CD4-positive, alpha-beta T cell (primary cell): ENCODE data around the gene STX4. TPM values are rescaled to one million over a fixed set of nuclear protein-coding genes. Genes with fewer than 3 reads are reported as not detected.

Source experiments
- ATAC-seq: fragments of 200-7000 bp; cut with Tn5 transposase; one replicate; pipeline ENCODE4 v1.10.0; 2022; ENCODE audit warnings: mild to moderate bottlenecking; ENCODE audit not compliant: poor library complexity
- CTCF ChIA-PET: fragments of 350-600 bp; sonication (Branson Sonifier 250); formaldehyde crosslinking; loops from one replicate; lab custom pipeline; 2021; ENCODE audit warnings: antibody characterized with exemption, inconsistent platforms; lab: Charles Lee
- POLR2A ChIA-PET: fragments of 350-600 bp; sonication (Branson Sonifier 250); formaldehyde crosslinking; loops from one replicate; lab custom pipeline; 2021; ENCODE audit warnings: antibody characterized with exemption, inconsistent platforms; lab: Charles Lee
- DNase-seq, 14 experiments: peaks; one replicate each; pipeline ENCODE4 v3.0.0-alpha.2; 2013 to 2020; ENCODE audit warnings: mixed read lengths in 2 of 14
- H3K27ac ChIP-seq, 2 donors: one replicate each; pipeline versions ENCODE4 v1.5.1 to v1.7.0; 2013; ENCODE audit warnings: low read length in 2 of 2, low read depth in 1 of 2, mild to moderate bottlenecking in 1 of 2
- H3K27me3 ChIP-seq, 2 experiments: 1 replicate in 1 of 2; 2 replicates in 1 of 2; pipeline versions ENCODE4 v1.6.1 to v1.7.0; 2013; ENCODE audit warnings: low read length in 2 of 2, control low read depth in 1 of 2, mild to moderate bottlenecking in 1 of 2, moderate library complexity in 1 of 2; ENCODE audit not compliant: insufficient read depth in 2 of 2, control insufficient read depth in 1 of 2
- H3K36me3 ChIP-seq: one replicate; pipeline ENCODE4 v1.6.1; 2013; ENCODE audit warnings: low read length, control low read depth; ENCODE audit not compliant: insufficient read depth
- H3K4me1 ChIP-seq: one replicate; pipeline ENCODE4 v1.6.1; 2013; ENCODE audit warnings: low read length, control low read depth; ENCODE audit not compliant: insufficient read depth
- H3K4me3 ChIP-seq: one replicate; pipeline ENCODE4 v1.5.1; 2013; ENCODE audit warnings: mild to moderate bottlenecking, low read length, moderate library complexity
- H3K9me3 ChIP-seq, 2 experiments: 1 replicate in 1 of 2; 2 replicates in 1 of 2; pipeline versions ENCODE4 v1.6.1 to v1.7.0; 2013; ENCODE audit warnings: low read length in 2 of 2, mild to moderate bottlenecking in 2 of 2, control low read depth in 1 of 2, moderate library complexity in 1 of 2; ENCODE audit not compliant: control insufficient read depth in 1 of 2, insufficient read depth in 1 of 2
- H3K27ac Mint-ChIP-seq: one replicate; pipeline ENCODE4 v1.8.0; 2020; ENCODE audit warnings: mixed read lengths
- H3K27me3 Mint-ChIP-seq: one replicate; pipeline ENCODE4 v1.8.0; 2021; ENCODE audit warnings: mixed read lengths
- H3K36me3 Mint-ChIP-seq: one replicate; pipeline ENCODE4 v1.8.0; 2021; ENCODE audit warnings: low read depth, mixed read lengths
- H3K4me1 Mint-ChIP-seq: one replicate; pipeline ENCODE4 v1.8.0; 2021; ENCODE audit warnings: low read depth, mixed read lengths
- H3K4me3 Mint-ChIP-seq: one replicate; pipeline ENCODE4 v1.8.0; 2020; ENCODE audit warnings: mild to moderate bottlenecking, mixed read lengths
- H3K9me3 Mint-ChIP-seq: one replicate; pipeline ENCODE4 v1.8.0; 2020; ENCODE audit warnings: mixed read lengths
- CTCF ChIP-seq: fragments of 200-600 bp; IDR thresholded peaks from one replicate; pipeline ENCODE4 v1.8.0; 2022; ENCODE audit warnings: antibody characterized with exemption, mild to moderate bottlenecking
- intact Hi-C, 2 experiments: fragments of 100-400 bp; cut with DNase I in 1 of 2; cut with micrococcal nuclease in 1 of 2; formaldehyde crosslinking; loops; one replicate each; pipeline versions ENCODE4 v1.15.1 to v1.9.0; 2023 to 2025; cut with DNase I, micrococcal nuclease
- total RNA-seq, 174 experiments: library from RNA in 2 of 174; stranded (reverse) in 2 of 174; gene quantifications; one replicate each; pipeline ENCODE4 v1.2.3 and lab custom pipeline; 2021 to 2026

STX4 gene
- total RNA-seq, 2 experiments from 2014 or later = 54.1 to 55.2 TPM

- DNase-seq = peak; percentile 71 to 91 (median 81)
- no peak for TF ChIP-seq CTCF
- no peaks in the 10 kb centered on the region for H3K9me3 ChIP-seq
- peaks cover 22% of the 10 kb centered on the region for H3K36me3 ChIP-seq
- H3K4me3 ChIP-seq = peak overlapping the region; percentile 96
- Mint-ChIP-seq H3K4me3 (peak overlapping the region; percentile 98), H3K9me3 (no peaks in the 10 kb centered on the region), H3K27me3 (no peaks in the 10 kb centered on the region), H3K27ac (peak overlapping the region; percentile 92), H3K4me1 (peaks cover 41% of the 10 kb centered on the region), H3K36me3 (peaks cover 43% of the 10 kb centered on the region)
- peak overlapping the region; percentile 93 to 95 for H3K27ac ChIP-seq
- H3K27me3 ChIP-seq = no peaks in the 10 kb centered on the region
- peak; percentile 27 for ATAC-seq
- H3K4me1 ChIP-seq = peaks cover 35% of the 10 kb centered on the region
- POLR2A ChIA-PET = interaction anchor here (0.6 to 3.4 kb wide), 39 partner anchors 8 to 831 kb away, joined by 3 to 79 read pairs (median 5); partner anchors contain the start of genes ARMC5, FBRS, FBXL19 and FUS
- CTCF ChIA-PET = interaction anchor here (1.0 to 2.3 kb wide), 6 partner anchors 23 to 228 kb away, joined by 3 to 21 read pairs (median 6); partner anchors contain the start of genes HSD3B7, KAT8 and STX4
- intact Hi-C loops = loop anchor here (1.0 to 10.0 kb wide), 8 partner anchors 40 to 794 kb away; partner anchors contain the start of genes FBXL19 (in 2 of the 2), SETD1A (in 2 of the 2), FUS (in 1 of the 2) and STX4 (in 1 of the 2)
Measured at GRCh38 chr16:31073142-31073969, 40.0 kb downstream of the STX4 start.

- Mint-ChIP-seq H3K36me3 (peaks cover 51% of the 10 kb centered on the region), H3K9me3 (no peaks in the 10 kb centered on the region), H3K27ac (peak within 1 kb of the TSS; percentile 92), H3K27me3 (no peaks in the 10 kb centered on the region), H3K4me1 (peaks cover 34% of the 10 kb centered on the region), H3K4me3 (peak within 1 kb of the TSS; percentile 98)
- peak within 1 kb of the TSS; percentile 96 for H3K4me3 ChIP-seq
- H3K36me3 ChIP-seq = peaks cover 30% of the 10 kb centered on the region
- DNase-seq = peak; percentile 94 to 100 (median 97)
- H3K4me1 ChIP-seq = peaks cover 35% of the 10 kb centered on the region
- H3K27ac ChIP-seq = peak within 1 kb of the TSS; percentile 93 to 95
- peak; percentile 81 for ATAC-seq
- intact Hi-C loops = loop anchor here (1.0 to 10.0 kb wide), 12 partner anchors 20 to 793 kb away; partner anchors contain the start of genes FBXL19 (in 2 of the 2), KAT8 (in 2 of the 2), SETD1A (in 2 of the 2) and STX4 (in 2 of the 2)
- TF ChIP-seq CTCF = no peak
- ChIA-PET CTCF (interaction anchor here (1.0 to 2.3 kb wide), 6 partner anchors 22 to 229 kb away, joined by 3 to 21 read pairs (median 6); partner anchors contain the start of genes HSD3B7, KAT8 and STX4), POLR2A (interaction anchor here (0.6 to 3.4 kb wide), 38 partner anchors 9 to 830 kb away, joined by 3 to 79 read pairs (median 5); partner anchors contain the start of genes ARMC5, FBRS, FBXL19 and FUS)
- no peaks in the 10 kb centered on the region for H3K27me3 ChIP-seq
- no peaks in the 10 kb centered on the region for H3K9me3 ChIP-seq
Measured at GRCh38 chr16:31073970-31074813, 40.8 kb downstream of the STX4 start, which contains the start of the genes ZNF646 and ZNF668. ZNF646 (plus strand) TSS chr16:31074422; CDS start chr16:31076325, 1,903 bp downstream. ZNF668 (minus strand) TSS chr16:31074240; CDS start chr16:31064459, 9,781 bp downstream.
